ENCODE measurements around the gene FEM1C. TPM values are rescaled to one million over a fixed set of nuclear protein-coding genes. Genes with fewer than 3 reads are reported as not detected.

The FEM1C gene
- total RNA-seq, 1 experiment from 2014 or later, result 27.5 TPM

DNA sequence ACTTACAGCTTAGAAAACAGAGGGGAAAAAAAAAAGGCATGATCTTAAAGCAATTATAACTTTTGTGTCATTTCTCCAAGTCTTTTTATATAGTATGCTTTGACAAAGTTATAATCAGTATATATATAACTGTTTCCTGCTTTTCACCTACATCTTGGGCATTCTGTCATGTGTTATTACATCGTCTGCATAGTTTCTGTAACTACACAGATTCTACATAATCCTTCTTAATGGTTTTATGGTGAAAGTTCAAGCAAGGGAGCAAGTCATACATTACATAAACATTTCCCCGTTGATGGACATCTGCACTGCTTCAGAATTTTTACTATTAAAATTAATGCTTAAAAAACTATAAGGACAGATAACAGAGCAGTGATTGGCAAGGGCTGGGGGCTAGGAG, 12.1 kb downstream of the FEM1C start:
- H3K9me2 ChIP-seq (ENCODE audit: insufficient read depth), result no peaks in the 10 kb centered on the region
- POLR2A ChIA-PET, result no interaction called here
- RAD21 ChIA-PET (ENCODE audit: low non-redundant PET in 1 of 2, low total read pairs in 2 of 2, uncharacterized antibody in 2 of 2, unreplicated experiment in 2 of 2), result no interaction called here
- ATAC-seq (no peak), DNase-seq (ENCODE audit: low read depth, low spot score) (no peak)
- peaks cover 100% of the 10 kb centered on the region for H3K79me2 ChIP-seq (ENCODE audit: insufficient read depth, low read length)
- no TSS peak for BruUV-seq (replicated peaks)
- H2AFZ ChIP-seq (ENCODE audit: low read depth, low read length, poor library complexity, severe bottlenecking), result no peak overlapping the region
- H3K27me3 ChIP-seq (ENCODE audit: insufficient read depth, low read length), result no peaks in the 10 kb centered on the region
- H3K9ac ChIP-seq (ENCODE audit: low read length), result no peak overlapping the region
- no peak overlapping the region for H3K4me3 ChIP-seq (replicated peaks in 1 of 2; ENCODE audit: low read depth in 1 of 2, low read length in 2 of 2)
- CTCF ChIA-PET, result interaction anchor here (0.7 kb wide), 1 partner anchor 8 kb away, joined by 3 read pairs; no protein-coding TSS in a partner anchor
- no peak overlapping the region for H3K4me2 ChIP-seq (ENCODE audit: low read length)
- H4K20me1 ChIP-seq (ENCODE audit: insufficient read depth), result peaks cover 37% of the 10 kb centered on the region; the same call in 1 of the 2 replicates
- H3K36me3 ChIP-seq (ENCODE audit: control insufficient read depth in 1 of 2, insufficient read depth in 2 of 2, low read length in 2 of 2), result peaks cover 0 to 13% of the 10 kb centered on the region in 2 experiments; a peak in 2 of 4 replicates
- H3K9me3 ChIP-seq (ENCODE audit: control insufficient read depth in 1 of 2, insufficient read depth in 1 of 2, low read depth in 1 of 2, low read length in 2 of 2), result no peaks in the 10 kb centered on the region
- TF ChIP-seq SRF (IDR thresholded peaks at IDR 0.05; ENCODE audit: low read depth) (no peak), ELF1 (IDR thresholded peaks at IDR 0.05; ENCODE audit: borderline replicate concordance, low read depth) (no peak)
- TF ChIP-seq, protein P1, sequence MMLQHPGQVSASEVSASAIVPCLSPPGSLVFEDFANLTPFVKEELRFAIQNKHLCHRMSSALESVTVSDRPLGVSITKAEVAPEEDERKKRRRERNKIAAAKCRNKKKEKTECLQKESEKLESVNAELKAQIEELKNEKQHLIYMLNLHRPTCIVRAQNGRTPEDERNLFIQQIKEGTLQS (IDR thresholded peaks at IDR 0.05), result no peak
- TF ChIP-seq, protein P2, sequence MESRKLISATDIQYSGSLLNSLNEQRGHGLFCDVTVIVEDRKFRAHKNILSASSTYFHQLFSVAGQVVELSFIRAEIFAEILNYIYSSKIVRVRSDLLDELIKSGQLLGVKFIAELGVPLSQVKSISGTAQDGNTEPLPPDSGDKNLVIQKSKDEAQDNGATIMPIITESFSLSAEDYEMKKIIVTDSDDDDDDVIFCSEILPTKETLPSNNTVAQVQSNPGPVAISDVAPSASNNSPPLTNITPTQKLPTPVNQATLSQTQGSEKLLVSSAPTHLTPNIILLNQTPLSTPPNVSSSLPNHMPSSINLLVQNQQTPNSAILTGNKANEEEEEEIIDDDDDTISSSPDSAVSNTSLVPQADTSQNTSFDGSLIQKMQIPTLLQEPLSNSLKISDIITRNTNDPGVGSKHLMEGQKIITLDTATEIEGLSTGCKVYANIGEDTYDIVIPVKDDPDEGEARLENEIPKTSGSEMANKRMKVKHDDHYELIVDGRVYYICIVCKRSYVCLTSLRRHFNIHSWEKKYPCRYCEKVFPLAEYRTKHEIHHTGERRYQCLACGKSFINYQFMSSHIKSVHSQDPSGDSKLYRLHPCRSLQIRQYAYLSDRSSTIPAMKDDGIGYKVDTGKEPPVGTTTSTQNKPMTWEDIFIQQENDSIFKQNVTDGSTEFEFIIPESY (IDR thresholded peaks at IDR 0.05; ENCODE audit: extremely low read depth, insufficient replicate concordance, low read length), result no peak
- no peak overlapping the region for H3K27ac ChIP-seq (ENCODE audit: low read depth, low read length)
- peaks cover 0 to 34% of the 10 kb centered on the region in 2 experiments; a peak in 2 of 4 replicates for H3K4me1 ChIP-seq (ENCODE audit: control insufficient read depth in 1 of 2, insufficient read depth in 2 of 2, low read length in 2 of 2)
- intact Hi-C loops (cut with micrococcal nuclease), result loop anchor here (5.0 kb wide), 1 partner anchor 70 kb away; no protein-coding TSS in a partner anchor

DNA sequence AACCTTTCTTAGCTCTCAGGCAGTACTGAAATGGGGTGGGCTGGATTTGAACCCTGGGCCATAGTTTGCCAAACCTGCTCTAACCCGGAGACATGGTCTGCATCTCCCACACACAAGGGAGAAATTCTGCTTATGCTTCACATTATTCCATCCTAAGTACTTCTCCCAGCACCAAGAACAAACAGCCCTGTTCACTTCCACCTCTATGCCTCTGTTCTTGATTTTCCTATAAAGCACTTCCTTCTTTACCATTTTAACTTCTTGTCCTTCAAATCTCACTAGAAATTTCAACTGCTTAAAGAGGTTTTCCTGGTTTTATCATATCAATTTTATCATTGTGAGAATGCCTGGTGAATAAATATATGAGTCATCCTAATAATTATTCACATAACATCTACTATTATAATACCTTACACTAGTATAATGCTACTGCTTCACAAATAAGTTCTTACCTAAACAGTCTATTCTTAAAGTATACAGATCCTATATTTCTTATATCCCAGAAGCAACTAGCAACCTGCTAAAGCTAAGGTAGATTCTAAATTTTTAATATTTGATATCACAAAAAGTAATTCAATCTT, 12.7 kb downstream of the FEM1C start:
- Histone ChIP-seq H3K9ac (ENCODE audit: low read length) (no peak overlapping the region), H3K36me3 (ENCODE audit: control insufficient read depth in 1 of 2, insufficient read depth in 2 of 2, low read length in 2 of 2) (peaks cover 0 to 7% of the 10 kb centered on the region in 2 experiments; a peak in 2 of 4 replicates), H3K27ac (ENCODE audit: low read depth, low read length) (no peak overlapping the region), H2AFZ (ENCODE audit: low read depth, low read length, poor library complexity, severe bottlenecking) (no peak overlapping the region), H3K4me2 (ENCODE audit: low read length) (no peak overlapping the region), H3K4me1 (ENCODE audit: control insufficient read depth in 1 of 2, insufficient read depth in 2 of 2, low read length in 2 of 2) (peaks cover 0 to 34% of the 10 kb centered on the region in 2 experiments; a peak in 2 of 4 replicates), H4K20me1 (ENCODE audit: insufficient read depth) (peaks cover 37% of the 10 kb centered on the region; the same call in 1 of the 2 replicates), H3K4me3 (replicated peaks in 1 of 2; ENCODE audit: low read depth in 1 of 2, low read length in 2 of 2) (no peak overlapping the region), H3K79me2 (ENCODE audit: insufficient read depth, low read length) (peaks cover 100% of the 10 kb centered on the region), H3K9me3 (ENCODE audit: control insufficient read depth in 1 of 2, insufficient read depth in 1 of 2, low read depth in 1 of 2, low read length in 2 of 2) (no peaks in the 10 kb centered on the region), H3K9me2 (ENCODE audit: insufficient read depth) (no peaks in the 10 kb centered on the region), H3K27me3 (ENCODE audit: insufficient read depth, low read length) (no peaks in the 10 kb centered on the region)
- ChIA-PET CTCF (interaction anchor here (0.7 kb wide), 1 partner anchor 9 kb away, joined by 3 read pairs; no protein-coding TSS in a partner anchor), RAD21 (ENCODE audit: low non-redundant PET in 1 of 2, low total read pairs in 2 of 2, uncharacterized antibody in 2 of 2, unreplicated experiment in 2 of 2) (no interaction called here), POLR2A (no interaction called here)
- TF ChIP-seq SRF (IDR thresholded peaks at IDR 0.05; ENCODE audit: low read depth) (no peak), ZNF274 (IDR thresholded peaks at IDR 0.05; ENCODE audit: low read depth, low read length) (no peak), SIN3A (IDR thresholded peaks at IDR 0.05; ENCODE audit: low read depth) (no peak), SP1 (IDR thresholded peaks at IDR 0.05; ENCODE audit: low read depth) (no peak), ZFX (IDR thresholded peaks at IDR 0.05) (no peak), EZH2 (IDR thresholded peaks at IDR 0.05) (no peak), EGR1 (IDR thresholded peaks at IDR 0.05; ENCODE audit: low read depth) (no peak), CEBPB (IDR thresholded peaks at IDR 0.05; ENCODE audit: low read depth) (no peak), ELF1 (IDR thresholded peaks at IDR 0.05; ENCODE audit: borderline replicate concordance, low read depth) (no peak)
- TF ChIP-seq, protein P1 (IDR thresholded peaks at IDR 0.05), result no peak
- TF ChIP-seq, protein P3, sequence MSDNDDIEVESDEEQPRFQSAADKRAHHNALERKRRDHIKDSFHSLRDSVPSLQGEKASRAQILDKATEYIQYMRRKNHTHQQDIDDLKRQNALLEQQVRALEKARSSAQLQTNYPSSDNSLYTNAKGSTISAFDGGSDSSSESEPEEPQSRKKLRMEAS (IDR thresholded peaks at IDR 0.05), result no peak
- intact Hi-C loops (cut with micrococcal nuclease), result loop anchor here (5.0 kb wide), 1 partner anchor 70 kb away; no protein-coding TSS in a partner anchor
- ATAC-seq (no peak), DNase-seq (ENCODE audit: low read depth, low spot score) (no peak)
- no TSS peak for BruUV-seq (replicated peaks)

All from HCT116 (cell line).